SK-N-SH (cell line): Measurements from ENCODE around the gene SPATA13.

Source experiments
- ELF1 ChIP-seq: IDR thresholded peaks from 2 replicates; pipeline ENCODE4 v1.4.0; 2012
- EP300 ChIP-seq, 2 experiments: IDR thresholded peaks; 2 replicates each; pipeline versions ENCODE4 v1.4.0 to v1.6.1; 2012; ENCODE audit warnings: borderline replicate concordance in 1 of 2, low read depth in 1 of 2, low read length in 1 of 2
- FOXM1 ChIP-seq: IDR thresholded peaks from 2 replicates; pipeline ENCODE4 v1.4.0; 2012; ENCODE audit warnings: low read depth, mild to moderate bottlenecking
- JUND ChIP-seq: IDR thresholded peaks from 2 replicates; pipeline ENCODE4 v1.4.0; 2012
- NFIC ChIP-seq: IDR thresholded peaks from 2 replicates; pipeline ENCODE4 v1.4.0; 2012; ENCODE audit warnings: borderline replicate concordance
- POLR2AphosphoS5 ChIP-seq: IDR thresholded peaks from 2 replicates; pipeline ENCODE4 v1.6.1; 2012; ENCODE audit warnings: low read depth, low read length
- RXRA ChIP-seq: IDR thresholded peaks from 2 replicates; pipeline ENCODE4 v1.4.0; 2012; ENCODE audit warnings: low read depth, mild to moderate bottlenecking, borderline replicate concordance
- TAF1 ChIP-seq: IDR thresholded peaks from 2 replicates; pipeline ENCODE4 v1.6.1; 2012; ENCODE audit warnings: low read depth, mild to moderate bottlenecking, low read length, moderate library complexity, borderline replicate concordance
- TCF12 ChIP-seq: IDR thresholded peaks from 2 replicates; pipeline ENCODE4 v1.4.0; 2012
- TF ChIP-seq, protein P1 (sequence below): fragments of 200-600 bp; sonication (generic); IDR thresholded peaks from 2 replicates; pipeline ENCODE4 v1.6.1; 2017; ENCODE audit warnings: antibody characterized with exemption, mild to moderate bottlenecking, moderate library complexity
- TF ChIP-seq, protein P2 (sequence below): IDR thresholded peaks from 2 replicates; pipeline ENCODE4 v1.4.0; 2012; ENCODE audit warnings: low read depth

DNA sequence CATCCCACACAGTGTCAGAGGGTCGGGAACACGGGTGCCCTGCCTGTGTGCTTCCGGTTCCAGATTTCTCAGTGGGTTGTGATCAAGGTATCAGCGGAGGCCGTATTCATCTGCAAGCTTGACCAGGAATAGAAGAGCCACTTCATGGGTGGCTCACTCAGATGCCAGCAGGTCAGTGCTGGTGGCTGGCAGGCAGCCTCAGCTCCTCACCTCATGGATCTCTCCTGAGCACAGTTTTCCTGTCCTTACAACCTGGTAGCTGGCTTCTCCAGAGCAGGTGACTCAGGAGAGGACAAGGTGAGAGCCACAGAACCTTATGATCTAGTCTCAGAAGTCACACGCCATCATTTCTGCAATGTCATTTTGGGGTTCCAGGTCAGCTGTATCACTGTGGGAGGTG is 44.8 kb upstream of the SPATA13 start:
- TF ChIP-seq, protein P1, sequence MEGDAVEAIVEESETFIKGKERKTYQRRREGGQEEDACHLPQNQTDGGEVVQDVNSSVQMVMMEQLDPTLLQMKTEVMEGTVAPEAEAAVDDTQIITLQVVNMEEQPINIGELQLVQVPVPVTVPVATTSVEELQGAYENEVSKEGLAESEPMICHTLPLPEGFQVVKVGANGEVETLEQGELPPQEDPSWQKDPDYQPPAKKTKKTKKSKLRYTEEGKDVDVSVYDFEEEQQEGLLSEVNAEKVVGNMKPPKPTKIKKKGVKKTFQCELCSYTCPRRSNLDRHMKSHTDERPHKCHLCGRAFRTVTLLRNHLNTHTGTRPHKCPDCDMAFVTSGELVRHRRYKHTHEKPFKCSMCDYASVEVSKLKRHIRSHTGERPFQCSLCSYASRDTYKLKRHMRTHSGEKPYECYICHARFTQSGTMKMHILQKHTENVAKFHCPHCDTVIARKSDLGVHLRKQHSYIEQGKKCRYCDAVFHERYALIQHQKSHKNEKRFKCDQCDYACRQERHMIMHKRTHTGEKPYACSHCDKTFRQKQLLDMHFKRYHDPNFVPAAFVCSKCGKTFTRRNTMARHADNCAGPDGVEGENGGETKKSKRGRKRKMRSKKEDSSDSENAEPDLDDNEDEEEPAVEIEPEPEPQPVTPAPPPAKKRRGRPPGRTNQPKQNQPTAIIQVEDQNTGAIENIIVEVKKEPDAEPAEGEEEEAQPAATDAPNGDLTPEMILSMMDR, result no peak
- TF ChIP-seq RXRA, result no peak
- TF ChIP-seq, protein P2, sequence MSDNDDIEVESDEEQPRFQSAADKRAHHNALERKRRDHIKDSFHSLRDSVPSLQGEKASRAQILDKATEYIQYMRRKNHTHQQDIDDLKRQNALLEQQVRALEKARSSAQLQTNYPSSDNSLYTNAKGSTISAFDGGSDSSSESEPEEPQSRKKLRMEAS, result no peak
- TF ChIP-seq TAF1, result no peak
- TF ChIP-seq NFIC, result no peak
- no peak for TF ChIP-seq JUND
- TF ChIP-seq EP300 (IDR thresholded peaks at IDR 0.05; ENCODE audit: borderline replicate concordance in 1 of 2, low read depth in 1 of 2, low read length in 1 of 2), result no peak
- TF ChIP-seq ELF1, result no peak
- no peak for TF ChIP-seq FOXM1
- no peak for TF ChIP-seq POLR2AphosphoS5
- TF ChIP-seq TCF12, result no peak
